ENCODE data around the gene TEAD2. TPM values are rescaled to one million over a fixed set of nuclear protein-coding genes. Genes with fewer than 3 reads are reported as not detected.

The TEAD2 gene
- total and polyA plus RNA-seq, 11 donors = 31.1 to 77.2 (median 52.2) TPM

GRCh38 chr19:49400029-49400428, 37.8 kb upstream of the TEAD2 start:
- WGBS, 4 donors = 83 to 91% (median 87%) methylated on average over 6 of the region's 6 CpGs
- H3K4me3 ChIP-seq = no peak overlapping the region
- H3K27ac ChIP-seq = no peak overlapping the region
- DNase-seq = no peak
- peaks cover 0 to 17% (median 0%) of the 10 kb centered on the region in 9 donors for H3K27me3 ChIP-seq
- TF ChIP-seq, protein P1, sequence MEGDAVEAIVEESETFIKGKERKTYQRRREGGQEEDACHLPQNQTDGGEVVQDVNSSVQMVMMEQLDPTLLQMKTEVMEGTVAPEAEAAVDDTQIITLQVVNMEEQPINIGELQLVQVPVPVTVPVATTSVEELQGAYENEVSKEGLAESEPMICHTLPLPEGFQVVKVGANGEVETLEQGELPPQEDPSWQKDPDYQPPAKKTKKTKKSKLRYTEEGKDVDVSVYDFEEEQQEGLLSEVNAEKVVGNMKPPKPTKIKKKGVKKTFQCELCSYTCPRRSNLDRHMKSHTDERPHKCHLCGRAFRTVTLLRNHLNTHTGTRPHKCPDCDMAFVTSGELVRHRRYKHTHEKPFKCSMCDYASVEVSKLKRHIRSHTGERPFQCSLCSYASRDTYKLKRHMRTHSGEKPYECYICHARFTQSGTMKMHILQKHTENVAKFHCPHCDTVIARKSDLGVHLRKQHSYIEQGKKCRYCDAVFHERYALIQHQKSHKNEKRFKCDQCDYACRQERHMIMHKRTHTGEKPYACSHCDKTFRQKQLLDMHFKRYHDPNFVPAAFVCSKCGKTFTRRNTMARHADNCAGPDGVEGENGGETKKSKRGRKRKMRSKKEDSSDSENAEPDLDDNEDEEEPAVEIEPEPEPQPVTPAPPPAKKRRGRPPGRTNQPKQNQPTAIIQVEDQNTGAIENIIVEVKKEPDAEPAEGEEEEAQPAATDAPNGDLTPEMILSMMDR (IDR thresholded peaks at IDR 0.05) = no peak
- H3K36me3 ChIP-seq = no peaks in the 10 kb centered on the region
- no peaks in the 10 kb centered on the region for H3K4me1 ChIP-seq
- no peaks in the 10 kb centered on the region for H3K9me3 ChIP-seq
- ATAC-seq = no peak
- intact Hi-C loops (cut with DNase I) = no loop called here

DNA sequence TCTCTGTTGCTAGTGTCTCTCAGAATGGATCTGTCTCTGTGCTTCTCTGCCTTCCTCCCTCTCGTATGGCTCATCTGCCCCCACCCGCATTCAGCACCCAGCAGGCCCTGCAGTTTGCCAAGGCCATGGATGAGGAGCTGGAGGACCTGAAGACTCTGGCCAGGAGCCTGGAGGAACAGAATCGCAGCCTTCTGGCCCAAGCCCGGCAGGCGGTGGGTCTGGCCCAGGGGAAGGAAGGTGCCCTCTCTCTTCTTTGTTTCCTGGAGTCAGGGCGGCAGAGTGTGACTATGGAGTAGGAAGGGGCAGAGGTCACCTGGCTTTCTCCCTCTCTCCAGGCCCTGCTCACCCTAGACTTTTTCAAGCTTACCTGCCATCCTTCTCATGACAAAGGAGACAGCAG, 36.7 kb upstream of the TEAD2 start:
- ATAC-seq (no peak), DNase-seq (no peak)
- intact Hi-C loops (cut with DNase I) = loop anchor here in 3 of 10 donors (5.0 to 10.0 kb wide), 3 partner anchors 33 to 286 kb away; partner anchors contain the start of gene ADM5 (in 1 of the 3)
- Histone ChIP-seq H3K4me1 (no peaks in the 10 kb centered on the region), H3K27me3 (peaks cover 0 to 28% (median 0%) of the 10 kb centered on the region in 9 donors), H3K9me3 (no peaks in the 10 kb centered on the region), H3K36me3 (no peaks in the 10 kb centered on the region), H3K4me3 (no peak overlapping the region), H3K27ac (no peak overlapping the region)
- TF ChIP-seq POLR2A (IDR thresholded peaks at IDR 0.05) = no peak
- TF ChIP-seq, protein P1 (IDR thresholded peaks at IDR 0.05) = no peak
- WGBS, 4 donors = 78 to 92% (median 82%) methylated on average over 6 of the region's 6 CpGs

DNA sequence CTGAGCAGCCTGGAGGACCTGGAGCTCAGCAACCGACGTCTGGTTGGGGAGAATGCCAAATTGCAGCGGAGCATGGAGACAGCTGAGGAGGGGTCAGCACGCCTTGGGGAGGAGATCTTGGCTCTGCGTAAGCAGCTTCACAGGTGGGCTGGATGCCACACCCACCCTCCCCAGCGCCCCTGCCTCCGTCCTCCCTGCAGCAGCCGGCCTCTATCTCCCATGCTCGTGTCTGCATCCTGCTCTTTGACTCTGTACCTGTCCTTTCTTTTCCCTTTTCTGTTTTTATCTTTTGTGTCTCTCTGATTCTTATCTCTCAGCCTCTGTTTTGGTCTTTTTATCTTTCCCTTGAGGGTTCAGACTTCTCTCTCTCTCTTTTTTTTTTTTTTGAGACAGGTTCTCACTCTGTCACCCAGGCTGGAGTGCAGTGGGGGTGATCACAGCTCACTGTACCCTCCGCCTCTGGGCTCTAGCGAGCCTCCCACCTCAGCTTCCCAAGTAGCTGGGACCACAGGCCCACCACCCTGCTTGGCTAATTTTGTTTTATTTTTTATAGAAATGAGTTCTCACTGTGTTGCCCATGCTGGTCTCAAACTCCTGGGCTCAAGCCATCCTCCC, 35.9 kb upstream of the TEAD2 start:
- no peaks in the 10 kb centered on the region for H3K4me1 ChIP-seq
- TF ChIP-seq POLR2A (IDR thresholded peaks at IDR 0.05) = no peak
- TF ChIP-seq, protein P1 (IDR thresholded peaks at IDR 0.05) = no peak
- intact Hi-C loops (cut with DNase I) = loop anchor here in 3 of 10 donors (5.0 to 10.0 kb wide), 3 partner anchors 34 to 287 kb away; partner anchors contain the start of gene ADM5 (in 1 of the 3)
- H3K36me3 ChIP-seq = no peaks in the 10 kb centered on the region
- DNase-seq = no peak
- no peak overlapping the region for H3K4me3 ChIP-seq
- 64 to 72% (median 69%) methylated on average over 10 to 11 of the region's 11 CpGs for WGBS, 4 donors
- H3K27me3 ChIP-seq = peaks cover 0 to 31% (median 0%) of the 10 kb centered on the region in 9 donors
- ATAC-seq = no peak
- H3K9me3 ChIP-seq = no peaks in the 10 kb centered on the region
- H3K27ac ChIP-seq = no peak overlapping the region

- Histone ChIP-seq H3K27me3 (peaks cover 0 to 31% (median 0%) of the 10 kb centered on the region in 9 donors), H3K36me3 (no peaks in the 10 kb centered on the region), H3K9me3 (no peaks in the 10 kb centered on the region), H3K4me1 (peaks cover 0 to under 1% (median 0%) of the 10 kb centered on the region in 12 donors), H3K27ac (no peak overlapping the region), H3K4me3 (no peak overlapping the region)
- DNase-seq (no peak), ATAC-seq (no peak)
- intact Hi-C loops (cut with DNase I) = loop anchor here in 3 of 10 donors (5.0 to 10.0 kb wide), 3 partner anchors 35 to 288 kb away; partner anchors contain the start of gene ADM5 (in 1 of the 3)
- no peak for TF ChIP-seq POLR2A (IDR thresholded peaks at IDR 0.05)
- TF ChIP-seq, protein P1 (IDR thresholded peaks at IDR 0.05) = no peak
- WGBS, 4 donors = 75 to 84% (median 78%) methylated on average over 8 of the region's 8 CpGs
Observed at GRCh38 chr19:49396738-49397505, 34.7 kb upstream of the TEAD2 start.
